NCI-H1092 (cell line): ENCODE results near the gene STEAP3.

Experiments used
- DNase-seq: peaks from one replicate; lab custom pipeline; 2025; lab: John Stamatoyannopoulos, UW

Gene STEAP3

DNA sequence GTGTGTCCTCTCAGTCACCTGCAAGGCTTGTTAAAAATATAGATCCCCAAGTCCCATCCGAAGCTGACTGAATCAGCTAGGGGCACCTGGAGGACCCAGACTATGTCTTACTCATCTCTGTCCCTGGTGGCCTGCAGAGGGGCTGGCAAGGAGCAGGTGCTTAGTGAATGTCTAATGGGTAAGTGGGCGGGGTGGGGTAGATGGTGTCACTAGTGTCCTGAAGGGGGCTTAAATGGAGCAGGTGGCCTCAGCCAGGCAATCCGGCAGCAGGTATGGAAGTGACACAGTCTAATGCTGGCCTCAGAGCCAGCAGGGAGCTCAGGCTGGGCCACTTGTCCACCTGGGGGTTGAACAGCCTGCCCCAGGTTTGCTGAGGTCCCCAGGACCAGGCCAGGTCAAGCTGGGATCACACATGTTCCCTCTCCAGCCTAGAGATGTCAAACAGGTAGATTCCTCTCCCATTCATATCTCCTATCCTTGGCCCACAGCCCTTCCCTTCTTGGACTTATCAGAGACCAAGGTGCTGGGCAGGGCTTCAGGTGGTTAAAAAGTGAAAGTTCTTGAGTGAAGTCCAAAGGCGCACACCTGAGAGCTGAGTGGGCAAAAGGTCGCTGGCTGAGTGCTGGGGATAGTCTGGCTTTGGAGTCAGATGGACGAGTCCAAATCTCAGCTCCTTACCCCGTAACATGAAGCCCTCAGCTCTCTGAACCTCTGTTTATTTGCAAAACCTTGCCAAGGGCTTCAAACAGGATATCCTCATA, 1.7 kb downstream of the STEAP3 start:
- no peak for DNase-seq

DNA sequence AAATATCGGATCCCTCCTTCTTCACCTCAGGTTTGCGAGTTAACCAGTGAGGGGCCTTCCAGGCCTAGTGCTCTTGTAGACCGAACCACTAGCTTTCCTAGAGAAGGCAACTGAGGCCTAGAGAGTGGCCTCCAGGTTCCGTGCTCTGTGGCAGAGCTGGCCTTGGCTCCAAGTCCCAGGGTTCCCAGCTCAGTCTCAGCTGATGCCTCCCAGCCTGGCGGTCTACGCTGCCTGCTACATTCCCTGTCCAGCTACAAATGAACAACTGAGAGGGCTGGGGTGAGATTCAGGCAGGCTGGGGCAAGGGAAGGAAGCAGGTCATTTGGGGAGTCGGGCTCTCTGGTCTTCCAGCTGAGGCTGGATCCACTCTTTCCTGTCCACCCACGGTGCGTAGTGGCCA, 2.3 kb downstream of the STEAP3 start:
- no peak for DNase-seq

DNA sequence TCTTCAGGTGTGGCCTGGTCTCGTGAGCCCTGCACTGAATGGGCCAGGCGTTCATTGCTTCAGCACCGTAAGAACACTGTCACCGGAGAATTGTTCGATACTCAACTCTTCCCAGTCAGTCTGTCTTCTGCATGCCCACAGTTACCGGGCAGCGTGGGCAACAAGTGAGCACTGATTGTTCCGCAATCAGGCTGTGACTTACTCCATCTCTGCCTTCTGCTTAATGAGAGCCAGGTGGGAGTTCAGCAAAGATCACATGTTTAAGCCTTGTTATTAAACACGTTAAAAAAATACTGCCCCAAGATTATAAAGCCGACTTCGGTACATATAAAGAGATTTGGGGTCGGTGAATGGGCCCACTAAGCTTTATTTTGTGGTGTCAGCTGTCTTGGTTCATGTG, 3.7 kb downstream of the STEAP3 start:
- no peak for DNase-seq

DNA sequence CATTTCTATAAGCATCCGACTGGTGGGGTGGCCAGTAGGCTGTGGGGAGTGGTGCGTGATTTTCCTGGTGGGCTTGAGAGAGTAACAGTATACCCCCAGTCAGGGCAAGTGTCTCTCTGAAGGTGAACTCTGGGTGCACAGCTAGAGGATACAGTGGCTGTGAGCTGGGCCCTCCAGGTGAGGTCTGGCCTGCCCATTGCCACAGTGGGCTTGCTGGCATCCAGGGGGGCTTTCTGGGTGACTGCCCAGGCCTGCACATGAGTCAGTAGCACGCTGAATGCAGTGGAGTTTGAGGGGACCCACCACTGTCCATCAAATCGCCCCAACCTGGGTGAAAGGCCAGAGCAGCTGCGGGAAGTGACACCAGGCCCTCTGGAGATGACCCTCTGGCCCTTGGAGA, 4.5 kb downstream of the STEAP3 start:
- no peak for DNase-seq

DNA sequence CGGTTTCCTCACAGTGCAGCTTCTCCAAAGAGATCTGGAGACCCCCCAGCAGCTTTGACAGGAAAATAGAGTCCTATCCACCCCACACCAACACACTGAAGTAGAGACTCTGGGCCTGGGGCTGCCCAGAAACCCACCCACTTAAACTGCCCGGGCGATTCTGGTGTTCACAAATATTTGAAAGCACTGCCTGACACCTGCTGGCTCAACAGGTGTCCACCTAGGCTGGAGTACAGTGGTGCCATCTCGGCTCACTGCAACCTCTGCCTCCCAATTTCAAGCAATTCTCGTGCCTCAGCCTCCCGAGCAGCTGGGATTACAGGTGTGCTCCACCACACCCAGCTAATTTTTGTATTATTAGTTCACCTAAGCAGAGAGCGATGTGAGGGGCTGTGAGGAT, 5.3 kb downstream of the STEAP3 start:
- DNase-seq, result no peak

DNA sequence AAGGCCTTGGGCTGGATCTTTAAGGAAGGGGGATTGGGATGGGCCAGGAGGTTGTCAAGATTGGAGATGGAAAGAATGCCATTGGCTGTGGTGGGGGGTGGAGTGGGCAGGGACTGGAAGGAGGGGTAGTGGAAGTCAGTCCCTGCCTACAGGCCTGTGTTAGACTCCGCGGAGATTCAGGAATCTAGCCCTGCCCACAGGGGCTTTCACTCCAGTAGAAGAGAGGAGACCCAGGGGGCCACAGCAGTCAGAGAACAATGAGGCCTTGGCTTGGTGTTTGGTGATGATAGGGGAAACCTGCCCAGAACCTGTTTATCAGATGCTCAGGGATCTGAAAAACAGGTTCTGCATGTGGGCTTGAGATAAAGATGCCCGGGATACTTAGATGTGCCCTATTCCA, 6.1 kb downstream of the STEAP3 start:
- no peak for DNase-seq

DNA sequence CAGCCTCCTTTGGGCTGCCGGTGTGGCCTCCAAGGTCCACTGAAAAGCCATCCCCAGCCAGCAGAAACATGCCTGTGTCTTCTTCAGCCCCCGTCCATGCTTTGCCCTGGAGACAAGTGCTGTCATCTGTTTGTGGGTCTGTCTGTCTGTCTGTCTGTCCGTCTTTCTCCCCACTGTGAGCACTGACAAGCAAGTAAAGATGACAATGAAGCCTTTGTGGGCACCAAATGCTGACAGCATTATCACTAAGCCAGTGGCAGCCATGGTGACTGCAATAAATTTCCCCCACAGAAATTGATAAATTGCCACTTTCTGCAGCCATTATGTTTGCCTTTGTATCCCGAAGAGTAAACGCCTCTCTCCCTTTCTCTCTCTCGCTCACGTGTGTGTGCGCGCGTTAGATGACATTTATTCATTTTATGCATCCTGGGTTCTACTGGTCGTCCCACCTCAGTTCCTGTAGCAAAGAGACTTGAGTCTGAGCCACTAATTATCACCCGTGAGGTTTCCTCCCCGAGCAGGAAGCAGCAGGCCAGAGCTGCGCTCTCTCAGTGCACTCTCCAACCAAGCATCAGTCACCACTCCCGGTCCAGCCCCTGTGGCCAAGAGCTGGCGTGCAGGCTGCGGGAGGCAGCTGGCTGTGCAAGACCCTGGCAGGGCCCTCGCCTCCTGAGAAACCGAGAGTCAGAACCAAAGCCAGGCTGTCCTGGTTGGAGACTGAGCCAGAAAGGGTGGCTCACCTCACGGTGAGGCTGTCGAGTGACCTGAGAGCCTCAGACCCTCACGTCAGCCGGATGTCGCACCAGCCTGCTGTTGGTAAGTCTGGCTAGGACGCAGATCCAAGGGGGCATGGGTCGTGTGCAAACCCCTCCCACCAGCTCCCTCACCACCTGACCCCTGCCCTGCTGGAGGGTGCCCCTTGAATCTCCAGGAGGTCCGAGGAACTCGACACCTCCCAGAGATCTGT, 6.9 kb downstream of the STEAP3 start:
- peak; percentile 41 for DNase-seq

DNA sequence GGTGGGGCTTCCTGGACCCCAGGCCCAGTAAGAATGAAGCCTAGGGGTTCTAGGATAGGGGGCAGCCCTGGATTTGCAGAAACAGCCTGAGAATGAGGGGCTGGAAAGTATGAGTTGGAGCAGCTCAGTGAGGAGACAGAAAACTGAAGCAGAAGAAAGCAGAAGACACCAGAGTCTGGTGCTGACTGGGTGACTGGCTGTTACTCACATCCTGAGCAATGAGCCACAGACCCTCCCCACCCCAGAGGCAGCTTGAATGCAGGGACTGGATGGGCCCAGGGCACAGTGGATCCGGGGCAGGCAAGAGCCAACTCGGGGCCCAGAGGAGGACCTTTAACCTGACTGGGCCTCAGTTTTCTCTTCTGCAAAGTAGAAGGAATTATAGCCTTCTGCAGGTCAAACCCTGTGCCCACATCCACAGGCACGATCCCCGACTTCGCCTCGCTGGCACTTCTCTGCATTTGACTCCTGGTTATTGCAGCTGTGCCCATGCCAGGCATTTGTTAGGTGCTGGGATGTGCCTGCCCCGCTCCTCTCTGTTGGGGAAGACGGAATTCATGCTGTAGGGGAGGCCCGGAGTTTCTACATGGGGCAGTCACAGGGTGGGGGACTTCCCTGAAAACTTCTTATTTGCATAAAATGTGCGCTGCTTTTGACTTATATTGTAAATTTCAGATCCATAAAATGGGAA, 8.5 kb downstream of the STEAP3 start:
- DNase-seq, result no peak

DNA sequence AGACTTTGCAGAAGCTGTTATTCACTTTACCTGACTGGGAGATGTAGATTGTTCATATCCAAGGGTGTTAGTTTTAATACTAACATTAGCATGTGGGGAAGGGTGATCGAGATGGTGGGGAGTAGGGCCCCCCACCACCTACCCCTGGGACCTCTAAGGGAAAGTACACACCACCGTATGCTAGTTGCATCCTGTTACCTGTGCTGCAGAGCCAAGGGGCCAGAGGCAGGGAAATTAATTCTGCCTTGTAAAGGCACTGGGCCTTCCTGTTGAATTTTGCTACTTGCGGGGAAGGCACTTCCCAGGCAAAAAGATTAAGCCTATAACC, 9.0 kb downstream of the STEAP3 start:
- DNase-seq, result no peak

DNA sequence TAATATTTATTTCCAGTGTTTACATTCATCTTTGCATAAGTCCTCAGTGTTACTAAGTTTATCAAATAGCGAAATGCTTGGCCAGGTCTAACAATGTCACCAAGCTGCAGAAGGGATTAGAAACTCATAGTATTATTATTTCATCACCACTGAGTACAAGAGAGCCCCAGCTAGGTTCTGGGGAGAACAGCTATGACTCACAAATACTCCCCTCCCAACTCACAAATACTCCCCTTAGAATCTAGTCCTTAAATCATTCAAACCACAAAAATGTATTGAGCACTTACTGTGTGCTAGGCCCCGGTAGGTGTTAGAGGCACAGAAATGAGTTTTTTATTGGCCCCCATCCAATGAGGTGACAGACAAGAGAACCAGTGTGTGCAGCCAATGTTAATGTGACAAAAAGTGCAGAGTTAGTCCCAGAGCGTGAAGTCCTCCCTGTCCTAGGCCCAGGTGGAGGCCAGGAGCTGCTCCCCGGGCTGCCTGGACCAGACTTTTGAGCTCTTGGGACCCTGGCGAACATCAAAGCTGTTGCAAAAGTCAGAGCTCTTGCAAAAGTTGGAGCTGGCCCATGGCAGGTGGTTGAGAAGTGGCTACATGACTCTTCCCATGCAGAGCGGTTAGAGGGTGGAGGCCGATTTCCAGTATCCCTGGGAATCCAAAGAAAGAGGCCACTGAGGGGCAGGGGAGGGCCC, 9.8 kb downstream of the STEAP3 start:
- DNase-seq, result no peak

DNA sequence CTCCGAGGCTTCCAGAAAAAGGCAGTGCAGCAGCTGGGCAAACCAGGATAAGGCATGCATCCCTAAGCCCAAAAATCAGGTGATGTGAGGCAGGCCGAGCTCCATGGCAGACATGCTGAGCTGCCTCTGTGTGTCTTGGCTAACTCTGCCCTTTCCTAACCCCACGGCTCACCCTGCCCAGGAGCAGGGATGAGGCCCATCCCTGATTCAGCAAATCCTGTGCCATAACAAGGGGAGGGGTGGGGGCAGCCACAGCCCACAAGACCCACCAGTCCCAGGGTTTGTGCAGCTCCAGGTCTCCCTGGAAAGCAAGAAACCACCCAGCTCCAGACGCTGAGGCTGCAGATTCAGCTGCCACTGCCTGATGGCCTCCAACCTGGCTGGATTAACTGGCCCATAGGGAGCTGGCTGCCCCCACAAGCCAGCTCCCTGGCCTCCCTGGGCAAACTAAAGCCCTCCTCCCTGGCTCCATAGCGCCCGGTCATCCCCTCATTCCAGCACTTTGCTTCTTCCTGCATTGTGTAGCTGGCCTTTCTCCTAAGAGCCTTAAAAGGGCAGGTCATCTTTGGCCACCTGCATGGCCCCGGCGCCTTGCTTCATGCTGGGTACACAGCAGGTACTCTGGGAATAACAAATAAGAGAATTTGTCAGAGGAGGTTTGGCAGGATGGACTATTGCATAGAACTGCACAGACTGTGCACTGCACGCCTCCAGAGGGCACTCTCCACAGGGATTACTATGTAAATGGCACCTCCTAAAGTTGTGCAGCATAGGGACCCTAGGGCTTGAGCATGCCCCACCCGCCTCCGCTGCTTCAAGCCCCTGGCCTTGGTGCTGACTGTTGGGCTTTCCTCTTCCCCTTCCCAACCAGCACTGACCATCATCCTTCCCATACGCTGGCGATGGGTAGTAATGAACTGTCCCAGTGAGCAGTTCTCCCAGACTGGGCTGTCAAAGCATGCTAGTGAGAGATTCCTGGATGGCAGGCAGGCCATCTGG, 10.7 kb downstream of the STEAP3 start:
- peak; percentile 13 for DNase-seq

DNA sequence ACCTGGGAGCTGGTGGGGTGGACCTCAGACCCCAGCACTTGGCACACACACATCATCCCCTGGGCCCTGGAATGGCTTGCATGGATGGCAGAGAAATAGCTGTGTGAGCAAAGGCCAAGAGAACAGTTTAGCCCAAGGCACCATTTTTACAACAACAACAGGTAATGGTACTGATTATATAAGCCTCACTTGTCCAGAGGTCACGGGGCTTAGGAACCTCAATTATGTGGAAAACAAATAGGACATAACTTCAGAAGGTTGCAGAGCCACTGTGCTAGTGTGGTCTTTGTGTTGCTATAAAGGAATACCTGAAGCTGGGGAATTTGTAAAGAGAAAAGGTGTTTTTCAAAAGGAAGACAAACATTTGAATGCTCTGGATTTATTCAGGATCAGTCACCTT, 13.2 kb downstream of the STEAP3 start:
- DNase-seq, result no peak

DNA sequence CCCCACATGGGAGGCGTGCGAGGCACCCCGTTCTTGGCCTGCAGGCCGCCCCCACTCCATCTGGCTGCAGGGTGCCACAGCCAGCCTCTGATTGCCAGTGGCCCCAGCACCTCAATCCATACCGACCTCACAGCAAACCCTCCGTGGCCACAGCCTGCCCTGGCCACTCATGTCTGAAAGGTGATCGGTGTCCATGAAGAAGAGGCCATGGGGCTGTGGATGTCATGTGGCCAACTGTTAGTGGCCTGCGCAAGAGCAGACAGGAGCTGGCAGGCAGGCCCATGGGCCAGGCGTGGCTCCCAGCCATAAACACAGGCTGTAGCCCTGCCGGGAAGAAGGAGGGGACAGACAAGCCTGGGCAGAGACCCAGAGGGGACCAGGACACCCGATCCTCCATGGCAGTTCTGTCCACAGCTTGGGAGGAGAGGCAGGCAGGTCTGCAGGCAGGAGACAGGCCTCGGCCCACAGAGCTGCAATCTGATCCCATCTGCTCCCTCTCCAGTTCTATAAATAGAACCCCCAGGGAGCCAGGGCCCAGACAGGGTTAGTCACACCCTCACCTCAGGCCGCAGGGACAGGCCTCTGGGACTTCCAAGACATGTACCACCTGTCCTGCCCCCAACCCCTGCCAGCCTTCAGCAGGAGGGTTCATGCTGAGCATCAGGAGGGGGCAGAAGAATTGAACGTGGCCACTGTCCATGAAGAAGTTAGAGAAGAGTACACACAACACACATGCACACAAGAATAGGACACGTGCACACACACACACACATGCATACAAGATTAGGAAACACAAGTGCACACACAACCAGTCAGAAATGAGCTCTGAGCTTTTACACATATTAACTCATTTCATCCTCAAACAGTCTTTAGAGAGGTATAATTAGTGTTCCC, 16.9 kb downstream of the STEAP3 start:
- DNase-seq, result peak; percentile 67

DNA sequence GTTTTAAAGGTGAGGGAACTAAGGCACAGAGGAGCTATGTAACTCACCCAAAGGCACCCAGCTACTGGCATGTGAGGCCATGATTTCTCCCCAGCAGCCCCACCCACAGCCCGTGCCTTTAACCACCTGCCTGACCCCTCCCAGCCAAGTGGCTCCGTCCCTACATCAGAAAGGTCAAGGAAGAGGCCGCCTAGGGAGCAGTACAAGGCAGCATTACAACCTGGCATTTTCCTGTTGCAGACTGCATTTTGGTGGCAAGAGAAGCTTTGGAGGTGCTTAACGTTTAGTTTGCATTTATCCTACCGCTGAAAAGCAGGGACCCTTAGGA, 17.5 kb downstream of the STEAP3 start:
- DNase-seq, result no peak

DNA sequence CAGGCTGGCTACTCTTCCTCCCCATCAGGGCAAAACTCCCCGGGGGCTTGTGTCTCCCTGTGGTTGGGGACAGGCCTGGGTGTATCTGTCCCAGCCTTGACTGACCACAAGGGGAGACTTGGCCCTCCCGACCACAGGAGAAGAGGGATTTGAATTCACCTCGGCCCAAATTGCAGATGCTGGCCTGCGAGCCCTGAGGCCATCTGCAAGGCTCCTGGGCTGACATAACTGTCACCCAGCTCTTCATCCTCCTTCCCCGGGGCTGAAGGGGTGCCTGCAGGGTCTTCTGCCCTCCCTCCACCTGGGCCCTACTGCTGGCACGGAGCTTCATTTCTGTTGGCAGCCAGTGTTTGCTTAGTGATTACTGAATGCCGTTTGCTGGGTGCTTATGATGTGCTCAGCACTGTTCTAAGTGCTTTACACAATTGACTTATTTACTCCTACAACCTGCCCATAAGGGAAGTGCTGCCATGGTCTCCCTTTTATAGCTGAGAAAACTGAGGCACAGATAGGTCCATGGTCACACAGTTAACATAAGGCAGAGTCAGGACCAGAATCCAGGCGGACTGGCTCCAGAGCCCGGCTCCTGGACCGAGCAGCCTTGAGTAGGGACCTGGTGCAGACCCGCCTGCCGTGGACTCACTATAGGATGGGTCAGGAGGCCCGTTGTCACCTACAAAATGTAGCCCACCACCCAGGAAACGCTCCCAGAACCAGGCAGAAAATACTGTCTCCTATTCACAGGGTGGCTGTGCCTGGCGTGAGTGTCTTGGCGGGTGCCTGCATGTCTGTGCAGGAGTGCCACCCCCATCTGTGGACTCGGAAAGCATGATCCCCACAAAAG, 18.9 kb downstream of the STEAP3 start:
- peak; percentile 84 for DNase-seq

DNA sequence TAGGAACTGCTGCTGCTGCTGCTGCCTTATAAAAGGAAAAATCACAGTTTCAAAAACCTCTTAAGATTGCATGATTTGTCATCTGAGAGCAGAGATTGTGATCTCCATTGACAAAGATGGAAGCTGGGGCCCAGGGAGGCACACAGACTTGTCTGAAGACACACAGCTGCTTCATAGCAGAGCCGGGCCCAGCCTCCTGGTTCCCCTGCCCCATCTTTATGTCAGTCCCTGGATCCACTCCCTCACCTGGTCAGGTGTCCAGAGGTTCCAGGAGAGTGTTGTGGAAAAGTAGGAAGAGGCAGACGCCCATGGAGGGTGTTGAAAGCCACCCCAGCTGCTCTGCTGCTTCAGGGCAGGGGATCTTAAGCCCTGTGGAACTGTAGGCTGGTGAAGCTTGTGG, 20.0 kb downstream of the STEAP3 start:
- DNase-seq, result no peak

DNA sequence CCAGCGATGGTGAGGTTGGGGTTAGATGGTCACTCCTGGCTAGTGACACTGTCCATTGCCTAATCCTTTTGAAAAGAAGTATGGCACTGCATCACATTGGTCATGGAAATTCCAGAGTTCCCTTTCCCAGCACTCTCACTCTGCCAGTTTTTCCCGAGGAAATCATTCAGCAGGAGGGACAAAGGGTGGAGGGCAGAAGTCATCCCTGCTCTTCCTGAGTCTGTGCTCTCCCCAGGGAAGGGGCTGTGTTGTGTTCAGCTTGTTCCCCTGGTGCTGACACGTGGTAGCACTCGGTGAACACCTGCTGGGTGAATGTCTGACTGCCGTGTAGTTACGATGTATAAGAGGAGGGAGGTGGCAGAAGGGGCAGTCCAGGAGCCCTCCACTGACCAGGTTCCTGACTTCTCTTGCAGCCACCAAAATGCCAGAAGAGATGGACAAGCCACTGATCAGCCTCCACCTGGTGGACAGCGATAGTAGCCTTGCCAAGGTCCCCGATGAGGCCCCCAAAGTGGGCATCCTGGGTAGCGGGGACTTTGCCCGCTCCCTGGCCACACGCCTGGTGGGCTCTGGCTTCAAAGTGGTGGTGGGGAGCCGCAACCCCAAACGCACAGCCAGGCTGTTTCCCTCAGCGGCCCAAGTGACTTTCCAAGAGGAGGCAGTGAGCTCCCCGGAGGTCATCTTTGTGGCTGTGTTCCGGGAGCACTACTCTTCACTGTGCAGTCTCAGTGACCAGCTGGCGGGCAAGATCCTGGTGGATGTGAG, 21.6 kb downstream of the STEAP3 start:
- DNase-seq, result no peak

DNA sequence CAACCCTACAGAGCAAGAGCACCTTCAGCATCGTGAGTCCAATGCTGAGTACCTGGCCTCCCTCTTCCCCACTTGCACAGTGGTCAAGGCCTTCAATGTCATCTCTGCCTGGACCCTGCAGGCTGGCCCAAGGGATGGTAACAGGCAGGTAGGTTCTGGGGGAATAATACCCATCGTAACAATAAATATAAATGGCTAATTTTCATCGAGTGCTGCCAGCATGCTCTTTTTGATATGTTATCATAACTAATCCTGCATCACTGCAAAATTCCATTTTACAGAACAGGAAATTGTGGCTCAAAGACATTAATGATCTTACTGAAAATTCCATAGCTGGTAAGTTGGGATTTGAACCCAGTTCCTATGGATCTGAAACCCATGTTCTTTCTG, 22.2 kb downstream of the STEAP3 start:
- no peak for DNase-seq
